Measurements from ENCODE around the gene KIFC3.

The KIFC3 gene

GRCh38 chr16:57725976-57726375 is 76.3 kb downstream of the KIFC3 start:
- WGBS, 2 experiments (ENCODE audit: insufficient coverage in 2 of 2), result 92 to 95% methylated on average over 30 of the region's 30 CpGs

DNA sequence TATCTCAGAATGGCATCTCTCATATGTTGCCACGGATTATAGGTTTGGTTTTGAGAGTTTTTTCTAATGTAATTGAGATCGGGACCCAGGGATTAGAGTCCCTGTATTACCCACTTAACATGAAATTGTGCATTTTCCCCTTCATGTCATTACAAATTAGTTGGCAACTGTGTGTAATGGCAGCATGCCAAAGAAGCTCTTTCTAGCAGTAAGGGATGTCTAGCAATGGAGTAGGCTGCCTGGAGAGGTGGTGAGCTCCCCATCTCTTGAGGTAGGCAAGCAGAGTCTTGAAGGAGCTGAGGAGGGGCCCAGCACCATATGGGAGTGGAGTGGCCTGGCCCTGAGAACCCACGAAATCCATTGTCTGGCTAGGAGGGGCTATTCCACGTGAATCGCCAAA is 76.7 kb downstream of the KIFC3 start:
- 82 to 95% methylated on average over 3 to 4 of the region's 5 CpGs for WGBS, 2 experiments (ENCODE audit: insufficient coverage in 2 of 2)
- Histone ChIP-seq H3K4me3 (ENCODE audit: extremely low read depth, insufficient read depth, low read length, poor library complexity, severe bottlenecking) (no peak overlapping the region), H3K36me3 (ENCODE audit: control insufficient read depth, insufficient read depth, low read length) (no peaks in the 10 kb centered on the region), H3K4me1 (ENCODE audit: control insufficient read depth, insufficient read depth, low read length, poor library complexity, severe bottlenecking) (no peaks in the 10 kb centered on the region), H3K9me3 (ENCODE audit: control insufficient read depth, low read length) (no peaks in the 10 kb centered on the region), H3K27ac (ENCODE audit: low read depth, low read length, severe bottlenecking) (no peak overlapping the region)

More at GRCh38 chr16:57725976-57726375, 76.3 kb downstream of the KIFC3 start:
- Histone ChIP-seq H3K27ac (ENCODE audit: low read depth, low read length, severe bottlenecking) (no peak overlapping the region), H3K36me3 (ENCODE audit: control insufficient read depth, insufficient read depth, low read length) (no peaks in the 10 kb centered on the region), H3K9me3 (ENCODE audit: control insufficient read depth, low read length) (no peaks in the 10 kb centered on the region), H3K4me3 (ENCODE audit: extremely low read depth, insufficient read depth, low read length, poor library complexity, severe bottlenecking) (no peak overlapping the region), H3K4me1 (ENCODE audit: control insufficient read depth, insufficient read depth, low read length, poor library complexity, severe bottlenecking) (peaks cover 2% of the 10 kb centered on the region)

DNA sequence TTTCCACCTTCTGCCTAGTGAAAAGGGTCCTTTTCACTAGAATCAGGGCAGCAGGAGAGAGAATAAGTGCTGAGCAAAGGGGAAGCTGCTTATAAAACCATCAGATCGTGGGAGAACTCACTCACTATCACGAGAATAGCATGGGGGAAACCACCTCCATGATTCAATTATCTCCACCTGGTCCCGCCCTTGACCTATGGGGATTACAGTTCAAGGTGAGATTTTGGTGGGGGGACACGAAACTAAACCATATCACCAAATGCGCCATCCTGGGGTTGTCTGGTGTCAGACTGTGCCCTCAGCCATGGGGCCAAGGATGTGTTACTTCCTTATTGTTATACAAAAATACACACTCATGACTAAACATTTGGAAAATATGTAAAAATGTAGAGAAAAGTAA is 77.1 kb downstream of the KIFC3 start:
- Histone ChIP-seq H3K9me3 (ENCODE audit: control insufficient read depth, low read length) (no peaks in the 10 kb centered on the region), H3K4me3 (ENCODE audit: extremely low read depth, insufficient read depth, low read length, poor library complexity, severe bottlenecking) (no peak overlapping the region), H3K27ac (ENCODE audit: low read depth, low read length, severe bottlenecking) (no peak overlapping the region), H3K4me1 (ENCODE audit: control insufficient read depth, insufficient read depth, low read length, poor library complexity, severe bottlenecking) (no peaks in the 10 kb centered on the region), H3K36me3 (ENCODE audit: control insufficient read depth, insufficient read depth, low read length) (no peaks in the 10 kb centered on the region)
- 100% methylated on average over 1 to 2 of the region's 5 CpGs for WGBS, 2 experiments (ENCODE audit: insufficient coverage in 2 of 2)

DNA sequence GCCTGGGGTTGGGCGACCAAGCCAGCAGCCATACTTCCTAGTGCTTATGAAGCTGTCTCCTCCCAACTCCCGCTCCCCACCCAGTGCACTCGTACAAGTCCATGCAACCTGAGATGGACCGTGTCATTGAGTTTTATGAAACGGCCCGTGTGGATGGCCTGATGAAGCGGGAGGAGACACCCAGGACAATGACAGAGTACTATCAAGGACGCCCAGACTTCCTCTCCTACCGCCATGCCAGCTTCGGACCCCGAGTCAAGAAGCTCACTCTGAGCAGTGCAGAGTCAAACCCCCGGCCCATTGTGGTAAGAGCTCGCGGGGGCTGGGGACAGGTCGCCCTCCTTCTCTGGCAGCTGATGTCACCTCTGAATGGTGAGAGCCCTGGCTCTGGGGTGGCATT is 77.8 kb downstream of the KIFC3 start:
- Histone ChIP-seq H3K4me3 (ENCODE audit: extremely low read depth, insufficient read depth, low read length, poor library complexity, severe bottlenecking) (no peak overlapping the region), H3K4me1 (ENCODE audit: control insufficient read depth, insufficient read depth, low read length, poor library complexity, severe bottlenecking) (no peaks in the 10 kb centered on the region)
- WGBS, 2 experiments (ENCODE audit: insufficient coverage in 2 of 2), result 89 to 92% methylated on average over 13 to 14 of the region's 15 CpGs

GRCh38 chr16:57723170-57723569 is 79.1 kb downstream of the KIFC3 start:
- WGBS, 2 experiments (ENCODE audit: insufficient coverage in 2 of 2), result 66 to 72% methylated on average over 6 to 7 of the region's 7 CpGs
- H3K9me3 ChIP-seq (ENCODE audit: control insufficient read depth, low read length), result no peaks in the 10 kb centered on the region
- no peak overlapping the region for H3K4me3 ChIP-seq (ENCODE audit: extremely low read depth, insufficient read depth, low read length, poor library complexity, severe bottlenecking)
- no peaks in the 10 kb centered on the region for H3K4me1 ChIP-seq (ENCODE audit: control insufficient read depth, insufficient read depth, low read length, poor library complexity, severe bottlenecking)
- H3K27ac ChIP-seq (ENCODE audit: low read depth, low read length, severe bottlenecking), result no peak overlapping the region
- H3K36me3 ChIP-seq (ENCODE audit: control insufficient read depth, insufficient read depth, low read length), result no peaks in the 10 kb centered on the region

More for the DNA sequence above, 77.8 kb downstream of the KIFC3 start:
- no peaks in the 10 kb centered on the region for H3K9me3 ChIP-seq (ENCODE audit: control insufficient read depth, low read length)
- H3K36me3 ChIP-seq (ENCODE audit: control insufficient read depth, insufficient read depth, low read length), result no peaks in the 10 kb centered on the region
- H3K27ac ChIP-seq (ENCODE audit: low read depth, low read length, severe bottlenecking), result no peak overlapping the region

- no peaks in the 10 kb centered on the region for H3K9me3 ChIP-seq (ENCODE audit: control insufficient read depth, low read length)
- 87% methylated on average over 9 to 10 of the region's 11 CpGs for WGBS, 2 experiments (ENCODE audit: insufficient coverage in 2 of 2)
Observed at GRCh38 chr16:57722651-57723050, 79.6 kb downstream of the KIFC3 start.

DNA sequence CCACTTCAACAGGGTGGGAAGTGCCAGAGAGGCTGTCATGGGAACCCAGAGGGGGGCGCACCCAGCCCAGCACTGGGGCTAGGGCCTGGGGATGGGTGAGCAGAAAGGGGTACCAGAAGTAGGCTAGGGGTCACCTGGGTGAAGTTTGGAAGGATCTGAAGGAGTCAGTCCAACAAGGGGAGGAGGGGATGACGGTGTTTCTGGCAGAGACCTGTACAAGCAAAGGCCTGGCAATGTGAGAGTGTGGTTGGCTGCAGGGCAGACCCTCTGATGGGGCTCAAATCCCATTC is 80.1 kb downstream of the KIFC3 start:
- H3K9me3 ChIP-seq (ENCODE audit: control insufficient read depth, low read length), result no peaks in the 10 kb centered on the region
- H3K36me3 ChIP-seq (ENCODE audit: control insufficient read depth, insufficient read depth, low read length), result no peaks in the 10 kb centered on the region
- no peaks in the 10 kb centered on the region for H3K4me1 ChIP-seq (ENCODE audit: control insufficient read depth, insufficient read depth, low read length, poor library complexity, severe bottlenecking)
- 100% methylated on average over 2 of the region's 2 CpGs for WGBS, 2 experiments (ENCODE audit: insufficient coverage in 2 of 2)
- H3K27ac ChIP-seq (ENCODE audit: low read depth, low read length, severe bottlenecking), result no peak overlapping the region
- no peak overlapping the region for H3K4me3 ChIP-seq (ENCODE audit: extremely low read depth, insufficient read depth, low read length, poor library complexity, severe bottlenecking)

More at GRCh38 chr16:57722651-57723050, 79.6 kb downstream of the KIFC3 start:
- no peak overlapping the region for H3K4me3 ChIP-seq (ENCODE audit: extremely low read depth, insufficient read depth, low read length, poor library complexity, severe bottlenecking)
- no peaks in the 10 kb centered on the region for H3K4me1 ChIP-seq (ENCODE audit: control insufficient read depth, insufficient read depth, low read length, poor library complexity, severe bottlenecking)
- H3K36me3 ChIP-seq (ENCODE audit: control insufficient read depth, insufficient read depth, low read length), result no peaks in the 10 kb centered on the region
- H3K27ac ChIP-seq (ENCODE audit: low read depth, low read length, severe bottlenecking), result no peak overlapping the region

- Histone ChIP-seq H3K27ac (ENCODE audit: low read depth, low read length, severe bottlenecking) (no peak overlapping the region), H3K4me1 (ENCODE audit: control insufficient read depth, insufficient read depth, low read length, poor library complexity, severe bottlenecking) (no peaks in the 10 kb centered on the region), H3K4me3 (ENCODE audit: extremely low read depth, insufficient read depth, low read length, poor library complexity, severe bottlenecking) (no peak overlapping the region), H3K9me3 (ENCODE audit: control insufficient read depth, low read length) (no peaks in the 10 kb centered on the region), H3K36me3 (ENCODE audit: control insufficient read depth, insufficient read depth, low read length) (no peaks in the 10 kb centered on the region)
- 85 to 92% methylated on average over 7 to 9 of the region's 17 CpGs for WGBS, 2 experiments (ENCODE audit: insufficient coverage in 2 of 2)
Observed at GRCh38 chr16:57721356-57722209, 80.7 kb downstream of the KIFC3 start.

GRCh38 chr16:57720142-57720575 is 82.1 kb downstream of the KIFC3 start:
- H3K27ac ChIP-seq (ENCODE audit: low read depth, low read length, severe bottlenecking), result no peak overlapping the region
- no peaks in the 10 kb centered on the region for H3K36me3 ChIP-seq (ENCODE audit: control insufficient read depth, insufficient read depth, low read length)
- WGBS, 2 experiments (ENCODE audit: insufficient coverage in 2 of 2), result 92 to 94% methylated on average over 2 of the region's 3 CpGs
- no peak overlapping the region for H3K4me3 ChIP-seq (ENCODE audit: extremely low read depth, insufficient read depth, low read length, poor library complexity, severe bottlenecking)
- H3K4me1 ChIP-seq (ENCODE audit: control insufficient read depth, insufficient read depth, low read length, poor library complexity, severe bottlenecking), result no peaks in the 10 kb centered on the region
- no peaks in the 10 kb centered on the region for H3K9me3 ChIP-seq (ENCODE audit: control insufficient read depth, low read length)

GRCh38 chr16:57714047-57714446 is 88.2 kb downstream of the KIFC3 start:
- Histone ChIP-seq H3K27ac (ENCODE audit: low read depth, low read length, severe bottlenecking) (no peak overlapping the region), H3K36me3 (ENCODE audit: control insufficient read depth, insufficient read depth, low read length) (no peaks in the 10 kb centered on the region), H3K9me3 (ENCODE audit: control insufficient read depth, low read length) (no peaks in the 10 kb centered on the region), H3K4me3 (ENCODE audit: extremely low read depth, insufficient read depth, low read length, poor library complexity, severe bottlenecking) (no peak overlapping the region), H3K4me1 (ENCODE audit: control insufficient read depth, insufficient read depth, low read length, poor library complexity, severe bottlenecking) (no peaks in the 10 kb centered on the region)
- WGBS, 2 experiments (ENCODE audit: insufficient coverage in 2 of 2), result 95 to 97% methylated on average over 4 to 5 of the region's 6 CpGs

DNA sequence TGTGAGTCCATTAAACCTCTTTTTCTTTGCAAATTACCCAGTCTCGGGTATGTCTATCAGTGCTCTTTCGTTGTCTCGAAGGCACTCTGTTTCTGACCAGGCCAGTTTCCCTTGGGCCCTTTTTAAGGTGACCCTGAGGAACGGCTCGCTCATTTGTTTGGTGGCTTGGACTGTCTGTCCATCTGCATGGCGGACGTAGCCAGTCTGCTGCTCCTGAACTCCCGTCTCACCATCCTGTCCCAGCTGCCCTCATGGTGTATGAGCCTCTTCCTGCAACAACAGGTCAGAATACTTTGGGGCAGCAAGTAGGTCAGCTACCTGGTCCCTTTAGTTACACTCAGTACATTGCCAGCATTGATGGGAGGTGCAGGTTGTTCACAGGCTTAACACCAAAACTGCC is 88.7 kb downstream of the KIFC3 start:
- H3K9me3 ChIP-seq (ENCODE audit: control insufficient read depth, low read length), result no peaks in the 10 kb centered on the region
- no peak overlapping the region for H3K4me3 ChIP-seq (ENCODE audit: extremely low read depth, insufficient read depth, low read length, poor library complexity, severe bottlenecking)
- H3K4me1 ChIP-seq (ENCODE audit: control insufficient read depth, insufficient read depth, low read length, poor library complexity, severe bottlenecking), result no peaks in the 10 kb centered on the region
- no peak overlapping the region for H3K27ac ChIP-seq (ENCODE audit: low read depth, low read length, severe bottlenecking)
- H3K36me3 ChIP-seq (ENCODE audit: control insufficient read depth, insufficient read depth, low read length), result no peaks in the 10 kb centered on the region
- WGBS, 2 experiments (ENCODE audit: insufficient coverage in 2 of 2), result 92% methylated on average over 8 of the region's 8 CpGs

Measured in mesodermal cell (in vitro differentiated cells).